HG02938 (cell line): ENCODE data around the gene HSPA9.
A peak's percentile ranks its signal among the peaks of the same experiment; 100 is the strongest.

ENCODE experiments used
- ATAC-seq: cut with Tn5 transposase; IDR thresholded peaks from one replicate; pipeline ENCODE4 v1.9.1; 2021; ENCODE audit warnings: mild to moderate bottlenecking, moderate library complexity; ENCODE audit not compliant: unreplicated experiment

HSPA9 gene

DNA sequence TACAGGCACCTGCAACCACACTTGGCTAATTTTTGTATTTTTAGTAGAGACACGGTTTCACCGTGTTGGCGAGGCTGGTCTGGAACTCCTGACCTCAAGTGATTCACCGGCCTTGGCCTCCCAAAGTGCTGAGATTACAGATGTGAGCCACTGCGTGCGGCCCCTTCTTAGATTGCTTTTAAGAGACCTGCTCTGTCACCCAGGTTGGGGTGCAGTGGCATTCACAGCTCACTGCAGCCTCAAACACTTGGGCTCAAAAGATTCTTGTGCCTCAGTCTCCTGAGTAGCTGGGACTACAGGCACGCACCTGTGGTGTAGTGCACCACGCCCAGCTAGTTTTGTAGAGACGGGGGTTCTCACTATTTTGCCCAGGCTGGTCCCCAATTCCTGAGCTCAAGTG, 11.0 kb downstream of the HSPA9 start:
- no peak for ATAC-seq

DNA sequence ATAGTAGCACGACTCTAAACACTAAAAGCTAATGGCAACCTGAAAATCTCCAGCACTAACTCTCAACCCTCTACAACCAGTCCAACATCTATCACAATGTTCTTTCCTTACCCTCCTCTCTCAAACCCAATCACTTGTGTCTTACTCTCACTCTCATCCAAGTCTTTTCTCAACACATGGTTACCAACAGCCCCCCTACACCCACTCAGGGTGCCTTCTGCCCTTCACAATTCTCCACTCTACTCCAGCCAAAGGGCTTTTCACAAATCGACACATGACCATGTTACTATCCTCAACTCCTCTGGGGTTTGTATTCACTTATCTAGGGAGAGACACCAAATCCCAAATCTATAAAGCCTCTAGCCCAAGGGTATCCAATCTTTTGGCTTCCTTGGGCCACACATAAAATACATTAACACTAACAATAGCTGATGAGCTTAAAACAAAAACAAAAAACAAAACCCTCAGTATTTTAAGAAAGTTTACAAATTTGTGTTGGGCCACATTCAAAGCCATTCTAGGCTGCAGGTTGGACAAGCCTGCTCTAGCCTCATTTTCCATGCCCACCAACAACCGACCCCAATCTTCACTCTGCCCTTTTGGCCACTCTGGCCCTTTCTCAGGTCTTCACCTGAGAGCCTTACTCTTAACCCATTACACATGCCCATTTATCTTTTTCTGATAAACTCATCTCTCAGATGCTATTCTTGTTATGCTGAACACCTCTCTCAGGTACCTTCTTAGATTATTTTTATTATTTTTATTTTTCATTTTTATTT, 11.7 kb downstream of the HSPA9 start:
- ATAC-seq, result no peak

DNA sequence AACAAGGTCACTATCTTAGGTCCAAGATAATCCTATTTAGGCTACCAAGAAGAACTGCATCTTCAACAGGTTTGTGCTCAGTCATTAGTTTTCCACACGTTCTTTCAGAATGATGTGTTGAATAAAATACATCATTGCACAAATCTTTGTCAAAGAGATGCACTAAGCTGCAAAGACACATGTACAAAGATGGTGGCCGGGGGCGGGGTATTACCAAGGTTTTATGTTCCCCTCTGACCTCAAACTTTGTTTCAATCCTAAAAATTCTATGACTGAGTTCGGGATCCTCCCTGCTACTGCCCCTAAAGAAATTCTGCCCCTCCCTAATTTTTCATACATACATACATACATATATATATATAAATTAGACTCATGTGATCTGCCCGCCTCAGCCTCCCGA, 14.2 kb downstream of the HSPA9 start:
- ATAC-seq, result no peak

DNA sequence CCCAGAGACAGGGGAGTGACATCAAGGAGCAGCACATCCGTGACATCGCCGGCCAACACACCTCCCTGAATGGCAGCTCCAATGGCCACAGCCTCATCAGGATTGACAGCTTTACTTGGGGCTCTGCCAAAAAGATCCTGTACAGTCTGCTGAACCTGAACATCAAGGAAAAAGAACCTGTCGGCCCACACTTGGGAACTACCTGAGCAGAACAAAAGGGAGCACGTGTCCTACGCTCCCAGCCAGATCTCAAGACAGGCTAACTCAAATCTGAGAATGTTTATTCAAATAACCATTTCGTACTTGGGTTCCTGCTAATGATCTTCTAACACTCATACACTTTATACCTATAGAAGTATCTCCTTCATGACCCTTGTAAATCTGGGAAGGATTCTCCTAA, 15.3 kb downstream of the HSPA9 start:
- no peak for ATAC-seq

DNA sequence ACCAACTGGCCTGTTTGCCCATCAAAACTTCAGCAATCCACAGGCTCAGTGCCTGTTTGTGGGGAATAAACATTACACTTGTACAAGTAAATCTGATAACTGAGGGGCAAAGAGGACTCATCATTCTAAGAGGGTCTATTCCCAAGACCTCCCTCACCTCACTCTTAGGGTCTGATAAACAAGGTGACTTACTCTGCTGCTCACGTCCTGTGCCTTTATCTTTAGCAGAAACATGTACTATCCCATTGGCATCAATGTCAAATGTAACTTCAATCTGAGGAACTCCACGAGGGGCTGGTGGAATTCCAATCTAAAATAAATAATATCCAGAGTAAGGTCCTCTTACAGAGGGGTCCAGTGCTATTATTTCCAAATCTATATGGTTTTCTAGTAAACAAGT, 17.5 kb downstream of the HSPA9 start:
- no peak for ATAC-seq

DNA sequence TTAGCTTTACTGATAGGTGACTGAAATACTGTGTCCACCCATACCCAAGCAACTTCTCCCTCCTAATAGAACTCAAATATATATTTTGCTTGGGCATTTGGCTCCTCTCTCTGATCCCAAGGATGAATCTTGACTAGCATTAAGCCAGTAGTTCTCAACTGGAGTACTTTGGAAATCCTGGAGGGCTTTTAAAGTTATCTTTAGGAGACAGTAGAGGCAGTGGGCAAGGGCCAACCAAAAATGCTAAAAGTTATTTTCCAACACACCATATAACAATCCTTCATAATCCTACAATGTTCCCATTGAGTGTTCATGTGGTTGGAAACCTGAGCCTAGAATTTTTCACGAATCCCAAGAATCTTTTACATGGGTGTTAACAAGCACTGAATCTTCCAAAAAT, 21.1 kb downstream of the HSPA9 start:
- no peak for ATAC-seq

DNA sequence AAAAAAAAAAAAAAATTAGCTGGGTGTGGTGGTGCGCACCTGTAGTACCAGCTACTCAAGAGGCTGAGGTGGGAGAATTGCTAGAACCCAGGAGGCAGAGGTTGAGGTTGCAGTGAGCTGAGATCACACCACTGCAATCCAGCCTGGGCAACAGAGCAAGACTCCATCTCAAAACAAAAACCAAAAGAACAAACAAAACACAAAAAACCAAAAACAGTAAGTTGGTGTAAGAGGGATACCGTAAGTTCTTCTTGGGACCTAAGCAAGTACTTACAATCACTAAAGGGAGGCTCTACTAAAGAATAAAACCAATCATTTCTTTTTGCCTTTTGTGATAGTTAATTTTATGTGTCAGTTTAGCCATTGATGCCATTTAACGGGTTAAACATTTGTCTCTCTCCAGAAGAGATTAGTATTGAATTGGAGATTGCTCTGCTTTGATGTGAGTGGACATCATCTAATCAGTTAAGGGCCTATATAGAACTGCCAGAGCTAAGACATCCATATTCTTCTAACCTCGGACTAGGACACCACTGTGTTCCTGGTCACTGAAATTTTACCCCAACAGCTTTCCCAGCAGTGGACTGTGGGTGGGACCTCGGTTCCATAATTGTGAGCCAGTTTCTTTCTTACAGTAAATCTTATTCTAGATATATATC, 21.6 kb downstream of the HSPA9 start:
- no peak for ATAC-seq

DNA sequence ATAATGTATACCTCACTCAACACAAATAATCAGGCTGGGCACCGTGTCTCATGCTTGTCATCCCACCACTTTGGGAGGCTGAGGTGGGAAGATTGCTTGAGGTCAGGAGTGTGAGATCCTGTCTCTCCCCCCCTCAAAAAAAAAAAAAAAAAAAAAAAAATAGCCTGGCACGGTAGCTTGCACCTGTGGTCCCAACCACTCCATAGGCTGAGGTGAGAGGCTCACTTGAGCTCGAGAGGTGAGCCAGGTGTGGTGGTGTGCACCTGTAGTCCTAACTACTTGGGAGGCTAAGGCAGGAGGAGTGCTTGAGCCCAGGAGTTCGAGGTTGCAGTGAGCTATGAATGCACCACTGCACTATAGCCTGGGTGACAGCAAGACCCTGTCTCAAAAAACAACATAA, 22.5 kb downstream of the HSPA9 start:
- ATAC-seq, result no peak

DNA sequence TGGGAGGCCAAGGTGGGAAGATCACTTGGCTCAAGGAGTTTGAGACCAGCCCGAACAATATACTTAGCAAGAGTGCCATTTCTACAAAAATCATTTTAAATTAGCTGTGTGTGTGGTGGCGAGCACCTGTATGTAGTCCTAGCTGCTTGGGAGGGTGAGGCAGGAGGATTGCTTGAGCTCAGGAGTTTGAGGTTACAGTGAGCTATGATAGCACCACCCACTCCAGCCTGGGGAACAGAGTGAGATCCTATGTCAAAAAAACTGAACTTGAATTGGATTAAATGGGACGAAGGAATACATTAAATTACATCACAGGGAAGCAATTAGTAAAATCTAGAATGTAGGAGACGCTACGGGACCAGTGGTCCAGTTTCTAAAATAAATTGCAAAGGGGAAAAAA, 25.8 kb downstream of the HSPA9 start:
- ATAC-seq, result no peak

DNA sequence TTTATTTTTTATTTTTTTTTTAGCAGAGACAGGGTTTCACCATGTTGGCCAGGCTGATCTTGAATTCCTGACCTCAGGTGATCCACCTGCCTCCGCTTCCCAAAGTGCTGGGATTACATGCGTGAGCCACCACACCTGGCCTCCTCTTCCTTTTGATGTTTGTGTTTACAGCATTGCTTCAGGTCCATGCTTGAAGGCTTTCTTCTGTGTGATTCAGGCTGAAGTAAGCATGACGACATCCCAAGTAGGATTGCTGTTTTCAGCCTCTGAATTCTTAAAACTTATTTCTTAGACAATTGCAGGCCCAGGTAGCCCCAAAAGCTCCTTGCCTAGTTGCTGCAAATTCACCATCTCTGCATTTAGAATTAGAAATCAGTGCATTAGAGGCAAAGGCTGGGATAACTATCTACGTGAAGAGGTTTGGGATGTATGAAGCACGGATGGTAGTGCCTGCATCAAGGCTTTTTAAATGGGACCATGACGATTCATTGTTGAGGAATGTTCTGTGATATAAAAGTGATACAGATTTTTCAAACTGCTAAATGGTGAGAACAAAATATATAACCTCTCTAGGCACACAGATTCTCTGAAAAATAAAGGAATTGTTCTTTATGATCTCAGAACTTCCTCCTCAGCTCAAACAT, 29.2 kb downstream of the HSPA9 start:
- no peak for ATAC-seq

DNA sequence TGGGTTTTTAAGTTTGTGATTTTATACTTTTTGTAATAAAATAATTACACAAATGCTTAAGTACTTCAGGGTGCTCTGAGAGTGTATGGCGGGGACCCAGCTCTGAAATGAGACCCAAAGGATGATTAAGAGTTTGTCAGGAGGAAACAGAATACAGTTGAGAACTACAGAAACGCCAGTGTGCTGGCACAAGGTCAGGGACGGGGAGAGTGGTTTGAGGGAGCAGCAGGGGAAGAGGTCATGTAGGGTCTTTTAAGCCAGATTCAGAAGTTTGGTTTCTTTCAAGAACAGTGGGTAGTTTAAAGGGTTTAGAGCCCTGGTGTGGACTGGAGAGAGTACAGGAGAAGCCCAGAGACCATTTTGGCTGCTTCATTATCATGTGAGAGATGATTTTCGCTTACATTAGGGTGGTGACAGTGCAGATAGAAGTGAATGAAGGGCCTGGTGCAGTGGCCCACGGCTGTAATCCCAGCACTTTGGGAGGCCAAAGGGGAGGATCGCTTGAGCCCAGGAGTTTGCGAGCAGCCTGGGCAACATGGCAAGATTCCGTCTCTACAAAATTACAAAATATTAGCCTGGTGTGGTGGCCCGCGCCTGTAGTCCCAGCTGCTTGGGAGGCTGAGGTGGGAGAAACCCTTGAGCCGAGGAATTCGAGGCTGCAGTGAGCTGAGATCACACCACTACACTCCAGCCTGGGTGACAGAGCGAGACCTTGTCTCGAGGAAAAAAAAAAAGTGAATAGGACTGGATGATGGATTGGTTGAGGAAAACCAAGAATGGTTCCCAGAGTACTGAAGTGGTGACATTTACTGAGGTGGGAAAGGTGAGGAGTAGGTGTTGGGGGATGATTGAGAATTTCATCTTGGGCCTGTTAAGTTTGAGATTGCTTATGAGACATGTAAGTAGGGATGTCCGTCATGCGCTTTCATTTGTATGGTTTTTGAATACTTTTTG, 30.7 kb downstream of the HSPA9 start:
- no peak for ATAC-seq

DNA sequence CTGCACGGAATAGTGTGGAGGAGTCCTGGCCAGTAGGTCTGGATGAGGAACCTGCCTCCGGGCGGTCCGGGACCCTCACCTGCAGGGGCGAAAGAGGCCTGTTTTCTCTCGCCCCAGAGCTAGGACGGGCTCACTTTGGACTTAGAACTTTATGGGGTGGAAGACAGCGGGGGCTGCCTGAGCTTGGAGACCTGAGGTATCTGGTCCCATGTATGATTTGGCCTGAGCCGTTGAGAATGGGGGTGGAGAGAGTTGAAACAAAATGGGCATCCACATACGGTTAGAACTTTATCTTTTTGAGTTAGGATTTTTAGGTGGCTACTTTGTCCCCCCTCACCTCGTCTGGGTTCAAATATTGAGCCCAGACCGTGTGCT, 31.5 kb downstream of the HSPA9 start:
- ATAC-seq, result peak; percentile 43

DNA sequence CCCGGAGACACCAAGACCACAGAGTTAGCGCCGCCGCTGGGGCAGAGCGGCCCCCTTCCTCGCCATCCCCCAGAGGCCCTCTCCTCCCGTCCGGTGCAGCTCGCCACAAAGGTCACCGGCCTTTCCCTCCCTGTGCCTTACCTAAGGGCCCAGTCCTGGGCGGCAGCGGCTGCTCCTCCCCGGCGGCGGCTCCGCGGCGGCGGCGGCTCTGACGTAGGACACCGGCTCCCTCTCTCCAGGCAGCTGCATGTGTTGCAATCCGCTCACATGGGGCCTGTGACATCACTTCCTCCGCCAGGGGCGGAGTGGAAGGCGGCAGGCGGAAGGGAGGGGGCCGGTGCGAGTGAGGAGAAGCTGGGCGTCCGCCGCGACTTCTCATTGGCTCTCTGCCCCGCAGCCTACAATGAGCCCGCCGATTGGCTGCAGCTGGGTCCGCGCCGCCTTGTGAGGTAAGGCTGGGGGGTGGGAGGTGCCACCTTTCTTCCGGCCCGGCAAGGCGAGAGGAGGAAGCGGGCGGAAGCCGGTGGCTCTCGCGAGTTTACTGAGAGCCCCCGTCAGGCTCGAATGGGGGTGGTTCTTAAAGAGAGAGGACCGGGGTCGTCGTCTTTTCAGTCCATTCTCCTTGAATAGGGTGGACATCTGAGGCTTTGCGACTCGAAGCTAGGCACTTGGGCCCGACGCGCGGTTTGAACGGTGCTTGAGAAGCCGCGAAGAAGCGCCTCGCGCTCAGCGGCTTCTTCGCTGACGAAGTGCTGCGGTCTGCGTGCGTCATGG, 32.1 kb downstream of the HSPA9 start, which contains the start of gene ETF1:
Gene ETF1 (minus strand): TSS at position 281 of the 774 bp plus-strand sequence. CDS start 318 bp downstream, outside the sequence.
- peak; percentile 88 for ATAC-seq

DNA sequence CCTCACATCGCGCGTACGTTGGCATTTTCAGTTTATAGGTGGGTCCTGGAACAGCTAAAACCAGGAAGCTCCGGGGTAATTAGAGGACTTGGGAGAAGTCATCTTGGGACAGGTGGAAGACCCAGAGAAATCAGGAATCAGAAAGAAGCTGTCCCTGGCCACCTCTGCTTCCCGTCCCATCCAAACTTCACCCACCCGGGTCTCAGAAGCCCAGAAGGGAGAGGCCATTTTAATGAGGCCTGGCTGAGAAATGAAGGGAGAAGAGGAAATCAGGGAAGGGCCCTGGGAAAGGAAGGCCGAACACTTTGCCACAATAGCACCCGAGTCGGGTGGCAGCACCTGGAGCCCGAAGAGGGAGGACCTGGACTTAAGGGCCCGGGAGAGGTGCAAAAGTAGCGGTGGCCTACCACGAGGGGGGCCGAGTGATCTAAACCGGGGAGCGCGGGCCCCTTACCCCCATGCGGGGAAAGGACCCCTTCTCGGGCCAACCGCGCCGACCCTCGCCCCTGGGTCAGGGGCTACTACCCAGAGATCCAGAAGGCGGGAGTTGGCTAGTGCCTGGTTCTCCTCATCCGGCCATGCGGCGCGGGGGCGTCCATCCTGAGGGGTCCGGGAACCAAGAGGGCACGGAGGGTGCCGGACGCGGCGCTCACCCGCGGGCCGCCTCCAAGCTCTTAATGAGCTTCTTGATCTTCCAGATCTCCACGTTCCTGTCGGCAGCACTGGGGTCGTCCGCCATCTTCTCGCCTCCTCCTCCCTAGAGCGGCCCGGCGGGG, 32.8 kb downstream of the HSPA9 start:
- no peak for ATAC-seq

DNA sequence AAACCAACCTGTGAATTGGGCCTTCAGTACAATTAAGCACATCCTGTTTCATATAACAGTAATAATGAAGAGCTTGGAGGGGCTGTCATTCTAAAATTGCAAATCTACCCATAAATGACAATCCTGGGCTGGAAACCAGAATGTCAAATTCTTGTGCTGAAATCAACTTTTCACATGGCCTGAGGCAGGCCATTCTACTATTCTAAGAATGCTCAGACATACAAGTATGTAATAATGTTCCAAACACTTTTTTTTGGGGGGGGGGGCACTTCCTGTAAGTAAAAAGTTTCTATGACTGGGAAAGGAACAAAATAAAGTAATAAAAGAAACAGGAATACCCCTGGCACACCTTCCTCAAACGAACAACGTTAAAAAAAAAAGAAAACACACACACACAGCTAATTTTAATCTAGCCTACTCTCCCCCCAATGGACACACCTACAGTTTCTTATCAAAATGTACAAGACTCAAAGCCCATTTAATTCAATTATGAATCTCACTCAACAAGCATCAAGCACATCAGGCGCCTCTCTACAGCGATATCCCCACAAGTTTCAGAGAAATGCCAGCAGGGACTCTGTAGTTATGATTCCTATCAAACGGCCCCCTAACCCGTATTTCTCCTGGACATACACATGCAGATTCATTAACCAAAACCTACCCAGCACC, 33.6 kb downstream of the HSPA9 start:
- no peak for ATAC-seq

DNA sequence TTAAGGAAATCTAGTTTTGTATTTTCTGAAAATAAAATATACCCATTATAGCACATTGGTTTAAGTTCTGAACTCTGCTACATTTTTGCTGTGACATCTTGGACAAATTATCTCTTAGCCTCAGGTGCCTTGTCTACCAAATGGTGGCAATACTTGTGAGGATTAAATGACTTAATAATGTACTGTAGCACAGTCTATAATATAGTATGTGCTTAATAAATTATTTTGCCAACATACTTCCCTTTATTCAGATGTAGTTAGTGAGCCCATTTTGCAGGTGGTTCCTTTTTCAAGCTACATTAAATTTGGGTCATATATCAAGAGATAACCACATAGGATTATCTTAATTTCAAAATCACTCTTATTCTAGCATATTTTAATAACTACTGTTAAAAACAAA, 35.4 kb downstream of the HSPA9 start:
- ATAC-seq, result no peak

DNA sequence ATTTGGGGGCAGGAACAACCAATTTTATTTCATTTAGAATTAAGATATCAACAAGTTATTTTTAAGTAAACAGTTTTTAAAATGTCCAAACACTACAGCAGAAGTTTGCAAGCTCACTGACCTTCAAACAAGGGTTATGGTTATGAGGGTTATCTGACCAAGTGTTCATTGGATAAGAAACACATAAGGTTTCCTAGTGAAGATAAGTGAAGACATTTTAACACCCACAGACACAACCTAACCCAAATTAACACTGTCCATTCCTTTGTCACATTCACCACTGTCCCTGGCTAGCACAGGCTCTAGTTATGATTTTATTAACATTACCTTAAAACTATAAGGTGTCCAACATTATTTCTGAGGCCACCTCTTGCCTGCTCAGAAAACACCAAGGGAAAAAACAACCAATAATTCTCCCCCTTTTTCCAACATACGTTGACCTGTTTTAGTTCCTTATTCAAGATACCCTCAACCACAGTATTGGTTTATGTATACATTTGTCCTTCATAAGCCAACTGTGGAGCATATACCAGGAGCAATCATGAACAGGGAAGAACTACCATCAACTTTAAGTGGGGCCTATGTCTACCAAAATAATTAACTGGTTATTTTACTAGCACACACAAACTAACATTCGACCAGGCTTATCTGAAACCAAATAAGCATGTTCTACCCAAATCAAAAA, 36.1 kb downstream of the HSPA9 start:
- no peak for ATAC-seq

DNA sequence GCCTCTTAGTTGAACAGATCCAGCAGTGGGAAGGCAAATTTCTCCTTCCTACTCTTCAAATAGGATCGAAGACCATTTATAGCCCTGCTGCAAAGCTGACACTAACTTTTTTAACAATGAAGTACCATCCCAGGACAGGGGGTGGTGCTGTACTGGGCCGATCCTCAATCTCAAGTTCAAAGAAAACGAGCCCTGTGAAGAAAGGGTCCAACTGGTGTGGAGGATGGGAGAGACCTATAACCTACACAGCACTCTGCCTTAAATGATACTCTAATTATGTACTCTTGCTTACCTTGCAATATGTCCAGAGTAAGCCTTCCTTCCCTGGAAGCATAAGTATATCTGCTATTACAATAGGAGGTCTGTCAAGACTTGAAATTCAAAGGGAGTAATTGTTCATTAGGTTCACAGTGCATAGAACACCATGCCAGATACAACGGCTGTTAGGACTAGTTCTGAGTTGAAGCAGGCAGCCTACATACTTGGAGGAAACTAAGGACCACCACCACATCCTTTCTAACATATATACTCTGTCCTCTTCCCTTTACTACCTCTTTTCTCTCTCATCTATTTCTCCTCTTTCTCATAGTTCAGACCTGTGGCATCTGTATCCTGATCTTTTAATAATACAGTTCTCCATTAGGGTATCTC, 38.4 kb downstream of the HSPA9 start:
- ATAC-seq, result no peak
